ENCODE results near the gene CLCN7.

Gene CLCN7

GRCh38 chr16:1464196-1464893, 10.5 kb downstream of the CLCN7 start:
- no peak for DNase-seq (ENCODE audit: low read depth in 3 of 3, low spot score in 1 of 3)

- DNase-seq (ENCODE audit: low read depth in 3 of 3, low spot score in 1 of 3), result no peak
These were observed 13.7 kb downstream of the CLCN7 start for GRCh38 chr16:1461146-1461545.

- no peak for DNase-seq (ENCODE audit: low read depth in 3 of 3, low spot score in 1 of 3)
These were observed 14.2 kb downstream of the CLCN7 start for GRCh38 chr16:1460602-1461138.

GRCh38 chr16:1459967-1460366, 14.9 kb downstream of the CLCN7 start:
- DNase-seq (ENCODE audit: low read depth in 3 of 3, low spot score in 1 of 3), result no peak

- DNase-seq (ENCODE audit: low read depth in 3 of 3, low spot score in 1 of 3), result no peak
These were observed 15.9 kb downstream of the CLCN7 start for GRCh38 chr16:1458977-1459341.

- no peak for DNase-seq (ENCODE audit: low read depth in 3 of 3, low spot score in 1 of 3)
These were observed 16.4 kb downstream of the CLCN7 start for GRCh38 chr16:1458336-1458976.

- no peak for DNase-seq (ENCODE audit: low read depth in 3 of 3, low spot score in 1 of 3)
These were observed 17.2 kb downstream of the CLCN7 start for GRCh38 chr16:1457489-1458245.

- DNase-seq (ENCODE audit: low read depth in 3 of 3, low spot score in 1 of 3), result no peak
These were observed 17.9 kb downstream of the CLCN7 start for GRCh38 chr16:1456951-1457350.

GRCh38 chr16:1455190-1456171, 19.3 kb downstream of the CLCN7 start:
- DNase-seq (ENCODE audit: low read depth in 3 of 3, low spot score in 1 of 3), result no peak

- no peak for DNase-seq (ENCODE audit: low read depth in 3 of 3, low spot score in 1 of 3)
These were observed 20.3 kb downstream of the CLCN7 start for GRCh38 chr16:1454561-1454960.

- DNase-seq (ENCODE audit: low read depth in 3 of 3, low spot score in 1 of 3), result no peak
These were observed 21.5 kb downstream of the CLCN7 start for GRCh38 chr16:1453316-1453715.

- DNase-seq (ENCODE audit: low read depth in 3 of 3, low spot score in 1 of 3), result no peak
These were observed 22.3 kb downstream of the CLCN7 start for GRCh38 chr16:1452530-1452929.

- no peak for DNase-seq (ENCODE audit: low read depth in 3 of 3, low spot score in 1 of 3)
These were observed 23.0 kb downstream of the CLCN7 start for GRCh38 chr16:1451702-1452392.

- no peak for DNase-seq (ENCODE audit: low read depth in 3 of 3, low spot score in 1 of 3)
These were observed 24.0 kb downstream of the CLCN7 start for GRCh38 chr16:1450841-1451240.

GRCh38 chr16:1450218-1450617, 24.6 kb downstream of the CLCN7 start:
- no peak for DNase-seq (ENCODE audit: low read depth in 3 of 3, low spot score in 1 of 3)

GRCh38 chr16:1449201-1449788, 25.5 kb downstream of the CLCN7 start:
- no peak for DNase-seq (ENCODE audit: low read depth in 3 of 3, low spot score in 1 of 3)

- no peak for DNase-seq (ENCODE audit: low read depth in 3 of 3, low spot score in 1 of 3)
These were observed 26.2 kb downstream of the CLCN7 start for GRCh38 chr16:1448536-1449116.

GRCh38 chr16:1447965-1448364, 26.9 kb downstream of the CLCN7 start:
- DNase-seq (ENCODE audit: low read depth in 3 of 3, low spot score in 1 of 3), result no peak

- DNase-seq (ENCODE audit: low read depth in 3 of 3, low spot score in 1 of 3), result no peak
These were observed 28.3 kb downstream of the CLCN7 start for GRCh38 chr16:1446296-1447080.
